ENCODE data around the gene TYW1.
"Not testable (repeated sequence)": the region's sequence is repeated elsewhere in the genome, so short reads cannot be mapped to it uniquely, and the experiment has no call there.

TYW1 gene

DNA sequence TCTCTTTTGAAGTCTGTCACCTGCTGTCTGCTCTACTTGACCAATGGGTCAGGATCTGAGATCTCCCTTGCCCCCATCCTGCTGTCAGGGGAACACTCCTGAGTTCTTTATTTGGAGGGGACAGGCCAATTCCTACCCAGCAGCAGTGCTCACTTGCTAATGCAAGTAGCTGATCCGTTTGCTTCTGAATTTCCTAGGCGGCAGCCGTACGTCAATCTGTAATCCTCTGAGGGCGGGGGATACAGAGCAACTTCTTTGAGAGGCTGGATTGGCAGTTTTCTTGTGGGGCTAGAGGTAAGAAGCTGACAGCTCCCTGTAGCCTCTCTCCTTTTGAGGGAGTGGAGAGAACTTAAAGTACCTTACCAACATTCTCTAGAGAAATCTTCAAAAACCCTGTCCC, 36.6 kb downstream of the TYW1 start:
- no peak overlapping the region for H3K4me3 ChIP-seq (IDR thresholded peaks at IDR 0.05; ENCODE audit: insufficient read depth, low read depth, low read length)
- no peak overlapping the region for H2AFZ ChIP-seq (ENCODE audit: low read depth)
- TF ChIP-seq, protein P1, sequence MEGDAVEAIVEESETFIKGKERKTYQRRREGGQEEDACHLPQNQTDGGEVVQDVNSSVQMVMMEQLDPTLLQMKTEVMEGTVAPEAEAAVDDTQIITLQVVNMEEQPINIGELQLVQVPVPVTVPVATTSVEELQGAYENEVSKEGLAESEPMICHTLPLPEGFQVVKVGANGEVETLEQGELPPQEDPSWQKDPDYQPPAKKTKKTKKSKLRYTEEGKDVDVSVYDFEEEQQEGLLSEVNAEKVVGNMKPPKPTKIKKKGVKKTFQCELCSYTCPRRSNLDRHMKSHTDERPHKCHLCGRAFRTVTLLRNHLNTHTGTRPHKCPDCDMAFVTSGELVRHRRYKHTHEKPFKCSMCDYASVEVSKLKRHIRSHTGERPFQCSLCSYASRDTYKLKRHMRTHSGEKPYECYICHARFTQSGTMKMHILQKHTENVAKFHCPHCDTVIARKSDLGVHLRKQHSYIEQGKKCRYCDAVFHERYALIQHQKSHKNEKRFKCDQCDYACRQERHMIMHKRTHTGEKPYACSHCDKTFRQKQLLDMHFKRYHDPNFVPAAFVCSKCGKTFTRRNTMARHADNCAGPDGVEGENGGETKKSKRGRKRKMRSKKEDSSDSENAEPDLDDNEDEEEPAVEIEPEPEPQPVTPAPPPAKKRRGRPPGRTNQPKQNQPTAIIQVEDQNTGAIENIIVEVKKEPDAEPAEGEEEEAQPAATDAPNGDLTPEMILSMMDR (conservative IDR thresholded peaks at IDR 0.05; ENCODE audit: low read depth, low read length), result no peak

DNA sequence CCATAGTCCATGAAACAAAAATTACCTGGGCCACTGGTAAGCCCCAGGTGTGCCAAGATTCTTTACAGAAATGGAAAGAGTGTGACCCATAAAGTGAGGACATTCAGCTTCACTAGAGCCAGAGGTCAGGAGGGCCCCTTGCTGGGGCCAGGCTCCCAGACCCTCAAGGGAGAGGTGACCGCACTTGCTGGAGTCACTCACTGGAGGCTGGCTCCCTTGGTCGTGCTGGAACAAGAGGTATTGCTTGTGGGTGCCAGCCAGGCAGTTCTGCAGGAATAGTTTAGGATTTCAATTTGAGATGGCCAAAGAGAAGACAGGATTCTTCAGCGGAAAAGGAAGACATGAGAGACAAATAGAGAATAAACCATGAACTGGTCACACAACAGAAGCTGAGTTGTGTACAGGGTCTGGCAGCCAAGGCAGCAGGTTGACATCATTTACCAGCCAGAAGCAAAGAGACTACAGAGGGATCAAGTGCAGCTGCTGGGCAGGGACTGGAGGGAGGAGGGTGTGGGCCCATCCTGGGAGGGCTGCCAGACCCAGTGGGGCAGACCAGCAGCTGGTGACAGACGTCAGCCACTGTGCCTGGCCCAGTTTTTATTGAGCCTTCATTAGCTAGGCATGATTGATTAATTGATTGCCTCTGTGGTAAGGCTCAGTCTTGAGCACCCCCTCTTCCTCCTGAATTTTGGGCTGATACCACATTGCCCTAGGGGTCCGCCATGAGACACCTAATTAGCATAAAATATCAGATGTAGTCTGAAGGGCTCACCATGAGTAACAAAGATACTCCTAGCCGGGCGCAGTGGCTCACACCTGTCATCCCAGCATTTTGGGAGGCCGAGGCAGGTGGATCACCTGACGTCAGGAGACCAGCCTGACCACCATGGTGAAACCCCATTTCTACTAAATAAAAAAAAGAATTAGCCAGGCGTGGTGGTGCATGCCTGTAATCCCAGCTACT, 40.1 kb downstream of the TYW1 start:
- H4K20me1 ChIP-seq (ENCODE audit: insufficient read depth); H3K27ac ChIP-seq; H3K79me2 ChIP-seq (ENCODE audit: insufficient read depth, low read depth); H3K4me2 ChIP-seq; H3K27me3 ChIP-seq (ENCODE audit: insufficient read depth, low read depth); H2AFZ ChIP-seq (ENCODE audit: low read depth); H3K36me3 ChIP-seq (ENCODE audit: insufficient read depth); H3K4me3 ChIP-seq (IDR thresholded peaks at IDR 0.05; ENCODE audit: insufficient read depth, low read depth, low read length); H3K9ac ChIP-seq; H3K4me1 ChIP-seq (ENCODE audit: low read depth, poor library complexity, severe bottlenecking): not testable (repeated sequence)

More for the DNA sequence above, 36.6 kb downstream of the TYW1 start:
- Histone ChIP-seq H3K36me3 (ENCODE audit: insufficient read depth) (no peaks in the 10 kb centered on the region; the same call in 1 of the 2 replicates), H3K4me2 (no peak overlapping the region), H3K27ac (no peak overlapping the region), H3K27me3 (ENCODE audit: insufficient read depth, low read depth) (no peaks in the 10 kb centered on the region), H3K4me1 (ENCODE audit: low read depth, poor library complexity, severe bottlenecking) (no peaks in the 10 kb centered on the region), H3K9ac (no peak overlapping the region), H3K79me2 (ENCODE audit: insufficient read depth, low read depth) (no peaks in the 10 kb centered on the region), H4K20me1 (ENCODE audit: insufficient read depth) (no peaks in the 10 kb centered on the region)

DNA sequence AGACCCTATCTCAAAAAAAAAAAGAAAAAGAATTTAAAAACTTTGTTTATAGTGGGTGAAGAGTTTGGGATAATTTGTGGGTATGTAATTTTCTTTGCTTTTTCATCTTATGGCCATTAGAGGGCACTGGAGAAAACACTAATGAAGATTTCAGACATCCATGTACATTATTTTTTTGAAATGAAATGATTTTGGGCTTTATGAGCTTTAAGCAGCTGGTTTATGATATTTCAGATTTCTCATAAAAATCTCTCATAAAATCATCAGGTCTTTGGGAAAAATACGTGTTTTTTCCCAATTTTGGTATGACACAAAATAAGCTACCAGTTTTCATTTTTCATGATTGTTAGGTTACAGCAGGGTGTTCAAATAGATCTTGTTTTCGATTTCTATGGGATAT, 44.2 kb downstream of the TYW1 start:
- not testable (repeated sequence) for H3K4me1 ChIP-seq (ENCODE audit: low read depth, poor library complexity, severe bottlenecking); H3K4me3 ChIP-seq (IDR thresholded peaks at IDR 0.05; ENCODE audit: insufficient read depth, low read depth, low read length); H3K4me2 ChIP-seq; H3K27ac ChIP-seq; H3K36me3 ChIP-seq (ENCODE audit: insufficient read depth); H2AFZ ChIP-seq (ENCODE audit: low read depth); H3K27me3 ChIP-seq (ENCODE audit: insufficient read depth, low read depth); H3K79me2 ChIP-seq (ENCODE audit: insufficient read depth, low read depth); H4K20me1 ChIP-seq (ENCODE audit: insufficient read depth); H3K9ac ChIP-seq

DNA sequence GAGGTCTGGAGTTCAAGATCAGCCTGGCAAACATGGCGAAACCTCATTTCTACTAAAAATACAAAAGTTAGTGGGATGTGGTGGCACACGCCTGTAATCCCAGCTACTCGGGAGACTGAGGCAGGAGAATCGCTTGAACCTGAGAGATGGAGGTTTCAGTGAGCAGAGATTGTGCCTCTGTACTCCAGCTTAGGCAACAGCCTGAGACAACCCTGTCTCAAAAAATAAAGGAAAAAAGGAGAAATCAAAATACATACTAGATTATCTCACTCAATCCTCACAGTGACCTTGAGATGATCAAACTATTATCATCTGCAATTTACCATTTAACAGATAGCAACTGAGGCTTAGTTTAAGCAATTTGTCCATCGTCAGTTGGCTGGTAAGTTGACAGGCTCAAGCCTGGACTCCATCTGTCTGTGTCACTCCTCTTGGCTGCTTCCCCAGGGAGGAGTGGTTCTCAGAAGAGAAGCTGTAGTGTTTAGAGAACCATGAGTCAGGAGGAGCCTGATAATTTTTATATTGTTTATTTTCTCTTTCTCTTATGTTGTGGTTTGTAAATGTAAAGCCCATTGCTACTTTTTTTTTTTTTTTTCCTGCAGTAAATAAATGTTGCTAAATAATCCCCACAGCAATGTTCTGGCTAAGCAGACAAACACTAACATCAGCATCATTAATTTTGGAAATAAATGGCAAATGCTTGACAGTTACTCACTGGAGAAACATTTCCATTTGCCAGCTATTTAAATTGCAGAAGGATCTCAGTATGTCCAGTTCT, 46.3 kb downstream of the TYW1 start:
- H3K4me1 ChIP-seq (ENCODE audit: low read depth, poor library complexity, severe bottlenecking); H3K4me2 ChIP-seq; H3K79me2 ChIP-seq (ENCODE audit: insufficient read depth, low read depth); H3K9ac ChIP-seq; H3K27me3 ChIP-seq (ENCODE audit: insufficient read depth, low read depth); H3K27ac ChIP-seq; H2AFZ ChIP-seq (ENCODE audit: low read depth); H3K36me3 ChIP-seq (ENCODE audit: insufficient read depth); H3K4me3 ChIP-seq (IDR thresholded peaks at IDR 0.05; ENCODE audit: insufficient read depth, low read depth, low read length); H4K20me1 ChIP-seq (ENCODE audit: insufficient read depth): not testable (repeated sequence)

DNA sequence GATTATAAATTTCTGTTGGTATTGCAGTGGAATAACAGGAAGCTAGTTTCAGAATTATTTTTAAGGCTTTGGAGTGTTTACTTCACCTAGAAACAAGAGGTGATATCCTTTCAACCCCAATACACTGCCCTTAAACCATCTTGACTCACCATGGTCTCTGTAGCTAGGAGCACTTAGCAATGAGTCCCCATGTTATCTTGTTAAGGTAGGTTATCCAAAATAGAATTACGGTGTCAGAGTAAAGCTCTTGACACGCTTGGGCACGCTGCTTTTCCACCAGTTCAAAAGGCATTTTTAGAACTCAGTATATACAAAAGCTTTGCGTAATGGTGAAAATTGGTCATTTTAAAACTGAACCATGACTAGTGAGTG, 46.9 kb downstream of the TYW1 start:
- not testable (repeated sequence) for H3K36me3 ChIP-seq (ENCODE audit: insufficient read depth); H3K27me3 ChIP-seq (ENCODE audit: insufficient read depth, low read depth); H3K27ac ChIP-seq; H3K9ac ChIP-seq; H3K4me3 ChIP-seq (IDR thresholded peaks at IDR 0.05; ENCODE audit: insufficient read depth, low read depth, low read length); H3K79me2 ChIP-seq (ENCODE audit: insufficient read depth, low read depth); H2AFZ ChIP-seq (ENCODE audit: low read depth); H4K20me1 ChIP-seq (ENCODE audit: insufficient read depth); H3K4me2 ChIP-seq; H3K4me1 ChIP-seq (ENCODE audit: low read depth, poor library complexity, severe bottlenecking)

DNA sequence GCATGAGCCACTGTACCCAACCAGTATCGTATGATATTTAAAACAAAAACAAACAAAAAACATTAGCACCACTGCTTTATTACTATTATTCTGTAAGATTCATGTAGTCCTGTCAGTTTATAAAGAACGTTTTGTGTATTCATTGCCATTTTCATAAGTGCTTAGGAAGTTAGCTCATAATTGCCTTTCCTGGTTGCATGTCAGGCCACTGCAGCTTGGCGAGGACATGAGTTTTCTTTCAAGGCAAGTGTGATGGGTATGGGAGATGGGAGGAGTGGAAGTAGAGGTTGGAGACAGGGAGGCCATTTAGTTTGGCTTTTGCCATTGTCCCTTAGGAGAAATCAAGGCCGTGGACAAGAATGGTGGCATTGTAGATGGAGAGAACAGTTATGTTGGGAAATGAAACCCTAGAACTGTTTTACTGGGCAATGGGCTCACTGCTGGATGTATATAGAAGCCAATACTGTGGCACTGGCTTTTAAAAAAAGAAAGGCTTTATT, 48.9 kb downstream of the TYW1 start:
- Histone ChIP-seq H3K4me3 (IDR thresholded peaks at IDR 0.05; ENCODE audit: insufficient read depth, low read depth, low read length) (no peak overlapping the region), H4K20me1 (ENCODE audit: insufficient read depth) (no peaks in the 10 kb centered on the region), H3K27ac (no peak overlapping the region), H3K27me3 (ENCODE audit: insufficient read depth, low read depth) (no peaks in the 10 kb centered on the region), H3K4me1 (ENCODE audit: low read depth, poor library complexity, severe bottlenecking) (no peaks in the 10 kb centered on the region), H3K36me3 (ENCODE audit: insufficient read depth) (no peaks in the 10 kb centered on the region), H3K4me2 (no peak overlapping the region), H2AFZ (ENCODE audit: low read depth) (no peak overlapping the region), H3K9ac (no peak overlapping the region), H3K79me2 (ENCODE audit: insufficient read depth, low read depth) (no peaks in the 10 kb centered on the region; the same call in 1 of the 2 replicates)
- TF ChIP-seq, protein P1 (conservative IDR thresholded peaks at IDR 0.05; ENCODE audit: low read depth, low read length), result no peak

DNA sequence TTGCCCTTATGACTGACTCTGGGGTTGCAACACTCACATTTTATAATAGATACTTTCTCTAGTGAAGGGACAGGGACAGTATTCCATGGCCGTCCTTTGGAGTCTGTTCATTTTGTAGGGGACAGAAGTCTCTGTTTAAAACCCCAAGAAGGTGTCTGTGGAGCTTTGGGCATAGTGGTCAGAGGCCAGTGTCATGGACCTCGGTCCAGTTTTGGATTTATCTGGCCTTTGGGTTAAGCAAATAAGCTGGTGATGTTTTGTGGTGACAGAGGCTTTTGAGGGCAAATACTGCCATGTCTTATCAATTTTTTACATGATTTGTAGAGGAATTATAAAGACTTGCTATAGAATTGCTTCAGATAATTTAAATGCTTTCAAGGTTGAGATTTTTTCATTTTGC, 50.2 kb downstream of the TYW1 start:
- H3K27me3 ChIP-seq (ENCODE audit: insufficient read depth, low read depth); H3K27ac ChIP-seq; H3K9ac ChIP-seq; H4K20me1 ChIP-seq (ENCODE audit: insufficient read depth); H3K79me2 ChIP-seq (ENCODE audit: insufficient read depth, low read depth); H3K4me1 ChIP-seq (ENCODE audit: low read depth, poor library complexity, severe bottlenecking); H3K4me3 ChIP-seq (IDR thresholded peaks at IDR 0.05; ENCODE audit: insufficient read depth, low read depth, low read length); H3K4me2 ChIP-seq; H3K36me3 ChIP-seq (ENCODE audit: insufficient read depth); H2AFZ ChIP-seq (ENCODE audit: low read depth): not testable (repeated sequence)

DNA sequence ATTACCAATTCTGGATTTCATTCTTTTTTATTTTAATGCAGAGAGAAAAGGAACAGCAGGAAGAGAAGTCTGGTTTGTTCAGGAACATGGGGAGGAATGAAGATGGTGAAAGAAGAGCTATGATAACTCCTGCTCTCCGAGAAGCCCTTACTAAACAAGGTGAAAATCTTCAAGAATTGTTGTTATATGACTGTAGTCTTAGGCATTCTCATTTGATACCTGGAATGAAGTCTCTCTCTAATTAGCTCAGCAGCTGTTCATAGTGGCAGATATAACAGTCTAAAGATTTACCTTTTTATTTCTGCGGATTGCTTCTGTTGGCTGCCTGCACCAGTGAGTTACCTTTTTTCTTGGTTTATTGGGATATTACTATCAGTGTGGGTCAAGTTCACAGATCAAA, 53.3 kb downstream of the TYW1 start:
- H3K36me3 ChIP-seq (ENCODE audit: insufficient read depth); H2AFZ ChIP-seq (ENCODE audit: low read depth); H3K4me3 ChIP-seq (IDR thresholded peaks at IDR 0.05; ENCODE audit: insufficient read depth, low read depth, low read length); H3K27ac ChIP-seq; H3K4me2 ChIP-seq; H3K4me1 ChIP-seq (ENCODE audit: low read depth, poor library complexity, severe bottlenecking); H3K79me2 ChIP-seq (ENCODE audit: insufficient read depth, low read depth); H4K20me1 ChIP-seq (ENCODE audit: insufficient read depth); H3K9ac ChIP-seq; H3K27me3 ChIP-seq (ENCODE audit: insufficient read depth, low read depth): not testable (repeated sequence)
